Left ventricle myocardium inferior (tissue), 1 donor: Measurements from ENCODE around the gene TP53BP2. TPM values are rescaled to one million over a fixed set of nuclear protein-coding genes. Genes with fewer than 3 reads are reported as not detected.

Experiments used
- DNase-seq: peaks from one replicate; pipeline ENCODE4 v3.0.0-alpha.2; 2020
- H3K27ac ChIP-seq: fragments of 200-600 bp; replicated peaks from 2 replicates; pipeline ENCODE4 v1.8.0; 2021
- H3K27me3 ChIP-seq: fragments of 200-600 bp; 2 replicates; pipeline ENCODE4 v1.8.0; 2021; ENCODE audit warnings: low read depth
- H3K36me3 ChIP-seq: fragments of 200-600 bp; 2 replicates; pipeline ENCODE4 v1.8.0; 2021
- H3K4me1 ChIP-seq: fragments of 200-600 bp; 2 replicates; pipeline ENCODE4 v1.8.0; 2021
- H3K4me3 ChIP-seq: fragments of 200-600 bp; 2 replicates; pipeline ENCODE4 v1.8.0; 2021; ENCODE audit warnings: mild to moderate bottlenecking, moderate library complexity
- H3K9me3 ChIP-seq: fragments of 200-600 bp; replicated peaks from 2 replicates; pipeline ENCODE4 v1.8.0; 2021
- intact Hi-C: fragments of 100-400 bp; cut with micrococcal nuclease; formaldehyde crosslinking; loops from one replicate; pipeline ENCODE4 v1.11.0; 2022
- total RNA-seq: library from RNA; stranded (reverse); fragmentation: NEBNext Ultra II Directional; extraction: Animal tissue kit (Norgen Biotek cat#: 25700); gene quantifications from one replicate; pipeline ENCODE4 v1.2.1, GENCODE V29; 2021
- TF ChIP-seq, protein P1 (sequence below): fragments of 200-600 bp; IDR thresholded peaks from 2 replicates; pipeline ENCODE4 v1.8.0; 2021; ENCODE audit warnings: antibody characterized with exemption, mild to moderate bottlenecking, borderline replicate concordance
- donor health status: DM: no; HTN: yes; CAD: no; lungs with severe emphysema.

The TP53BP2 gene
- total RNA-seq, 1 donor from 2014 or later, result 19.0 TPM

DNA sequence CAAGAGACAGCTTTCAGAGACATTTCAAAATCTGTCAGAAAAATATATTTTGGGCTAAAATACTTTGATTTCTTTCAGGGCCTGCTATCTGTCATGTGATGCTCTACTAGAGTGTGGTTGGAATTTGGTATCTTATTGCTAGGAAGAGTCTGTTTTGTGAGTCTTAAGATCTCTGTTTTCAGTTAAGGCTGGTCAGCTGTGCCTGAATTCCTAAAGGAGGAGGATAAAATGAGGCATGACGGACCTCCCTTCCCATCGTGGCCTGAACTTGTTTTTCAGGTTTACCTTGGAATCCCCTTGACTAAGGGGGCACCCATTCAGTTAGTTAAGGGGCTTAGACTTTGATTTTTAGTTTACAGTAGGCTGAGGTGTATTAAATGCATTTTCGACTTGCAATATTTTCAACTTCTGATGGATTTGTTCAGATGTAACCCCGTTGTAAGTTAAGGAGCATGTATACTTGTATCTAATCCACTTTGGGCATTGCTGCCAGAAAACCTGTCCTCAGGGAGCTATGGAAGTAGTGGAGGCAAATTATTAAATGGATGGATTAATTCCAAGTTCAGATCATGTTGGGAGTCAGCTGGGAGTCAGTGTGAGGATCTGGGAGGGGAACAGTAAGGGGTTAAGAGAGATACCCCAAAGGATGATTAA lies 115.1 kb downstream of the TP53BP2 start:
- H3K9me3 ChIP-seq, result no peaks in the 10 kb centered on the region
- no peak for DNase-seq
- H3K4me1 ChIP-seq, result peaks cover 93% of the 10 kb centered on the region
- H3K36me3 ChIP-seq, result peaks cover 11% of the 10 kb centered on the region
- TF ChIP-seq, protein P1, sequence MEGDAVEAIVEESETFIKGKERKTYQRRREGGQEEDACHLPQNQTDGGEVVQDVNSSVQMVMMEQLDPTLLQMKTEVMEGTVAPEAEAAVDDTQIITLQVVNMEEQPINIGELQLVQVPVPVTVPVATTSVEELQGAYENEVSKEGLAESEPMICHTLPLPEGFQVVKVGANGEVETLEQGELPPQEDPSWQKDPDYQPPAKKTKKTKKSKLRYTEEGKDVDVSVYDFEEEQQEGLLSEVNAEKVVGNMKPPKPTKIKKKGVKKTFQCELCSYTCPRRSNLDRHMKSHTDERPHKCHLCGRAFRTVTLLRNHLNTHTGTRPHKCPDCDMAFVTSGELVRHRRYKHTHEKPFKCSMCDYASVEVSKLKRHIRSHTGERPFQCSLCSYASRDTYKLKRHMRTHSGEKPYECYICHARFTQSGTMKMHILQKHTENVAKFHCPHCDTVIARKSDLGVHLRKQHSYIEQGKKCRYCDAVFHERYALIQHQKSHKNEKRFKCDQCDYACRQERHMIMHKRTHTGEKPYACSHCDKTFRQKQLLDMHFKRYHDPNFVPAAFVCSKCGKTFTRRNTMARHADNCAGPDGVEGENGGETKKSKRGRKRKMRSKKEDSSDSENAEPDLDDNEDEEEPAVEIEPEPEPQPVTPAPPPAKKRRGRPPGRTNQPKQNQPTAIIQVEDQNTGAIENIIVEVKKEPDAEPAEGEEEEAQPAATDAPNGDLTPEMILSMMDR, result no peak
- peak overlapping the region; percentile 85 for H3K27ac ChIP-seq
- H3K4me3 ChIP-seq, result no peak overlapping the region
- intact Hi-C loops, result no loop called here
- no peaks in the 10 kb centered on the region for H3K27me3 ChIP-seq

DNA sequence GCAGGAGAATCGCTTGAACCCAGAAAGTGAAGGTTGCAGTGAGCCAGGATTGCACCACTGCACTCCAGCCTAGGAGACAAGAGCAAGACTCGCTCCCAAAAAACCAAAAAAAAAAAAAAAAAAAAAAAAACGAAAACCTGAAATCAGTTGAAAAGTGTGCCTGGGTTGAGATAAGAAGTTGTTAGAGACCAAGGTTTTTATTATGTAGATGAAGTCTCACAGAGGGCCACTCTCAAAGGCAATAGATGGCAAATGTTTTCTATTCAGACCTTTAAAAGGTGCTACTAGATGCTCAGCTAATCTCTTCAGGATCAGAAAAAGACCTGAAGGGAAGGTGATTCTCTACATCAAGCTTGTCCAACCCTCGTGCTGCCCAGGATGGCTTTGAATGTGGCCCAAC lies 115.8 kb downstream of the TP53BP2 start:
- no peak for DNase-seq
- Histone ChIP-seq H3K27ac (peak overlapping the region; percentile 85), H3K36me3 (peaks cover 11% of the 10 kb centered on the region), H3K9me3 (no peaks in the 10 kb centered on the region), H3K4me3 (no peak overlapping the region), H3K4me1 (peaks cover 93% of the 10 kb centered on the region), H3K27me3 (no peaks in the 10 kb centered on the region)
- intact Hi-C loops, result no loop called here
- TF ChIP-seq, protein P1, result no peak

Other genes with a start within 250 kb of the TP53BP2 start
- gene CAPN8, start 180.2 kb downstream of the TP53BP2 start, total RNA-seq, result not detected
- 65.3 TPM for gene CAPN2, start 133.4 kb downstream of the TP53BP2 start, total RNA-seq